Measurements from ENCODE around the gene BID.

The BID gene

DNA sequence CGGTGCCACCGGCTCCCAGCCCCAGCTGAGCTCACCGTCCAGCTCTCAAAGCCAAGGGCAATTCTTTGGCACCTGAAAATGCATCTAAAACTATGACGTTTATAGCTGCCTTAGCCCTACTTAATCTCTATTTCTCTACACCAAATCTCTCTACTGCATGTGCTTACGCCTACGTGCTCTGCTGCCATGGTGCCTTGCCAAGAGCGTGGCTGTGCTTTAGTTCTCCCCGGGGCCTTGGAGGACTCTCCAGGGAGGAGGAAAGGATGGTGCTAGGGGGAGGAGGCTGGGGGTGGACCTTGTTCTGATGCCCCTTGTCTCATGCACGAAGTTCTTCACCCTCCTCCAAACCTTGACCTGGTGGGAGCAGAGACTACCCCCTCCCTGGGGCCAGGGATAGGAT lies 9.0 kb upstream of the BID start:
- no peak for DNase-seq (ENCODE audit: low read depth)

DNA sequence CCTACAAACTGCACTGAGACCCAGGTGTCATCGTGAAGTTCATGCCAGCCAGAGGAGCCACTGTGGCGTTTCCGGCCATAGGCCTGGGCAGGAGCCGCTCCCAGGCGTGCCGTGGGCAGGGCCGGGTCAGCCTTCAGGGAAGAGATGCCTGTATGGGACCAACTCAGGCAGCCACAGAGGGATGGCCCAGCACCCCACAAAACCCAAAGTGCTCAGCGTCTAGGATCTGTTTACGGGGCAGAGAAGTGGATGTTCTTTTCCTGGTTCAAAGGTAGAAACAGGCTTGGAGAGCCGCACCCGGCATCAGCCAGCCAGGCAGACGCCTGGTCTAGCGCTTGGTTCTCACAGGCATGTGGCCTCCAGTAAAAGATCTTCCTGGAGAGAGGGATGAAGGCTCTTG lies 8.4 kb upstream of the BID start:
- DNase-seq (ENCODE audit: low read depth), result no peak

DNA sequence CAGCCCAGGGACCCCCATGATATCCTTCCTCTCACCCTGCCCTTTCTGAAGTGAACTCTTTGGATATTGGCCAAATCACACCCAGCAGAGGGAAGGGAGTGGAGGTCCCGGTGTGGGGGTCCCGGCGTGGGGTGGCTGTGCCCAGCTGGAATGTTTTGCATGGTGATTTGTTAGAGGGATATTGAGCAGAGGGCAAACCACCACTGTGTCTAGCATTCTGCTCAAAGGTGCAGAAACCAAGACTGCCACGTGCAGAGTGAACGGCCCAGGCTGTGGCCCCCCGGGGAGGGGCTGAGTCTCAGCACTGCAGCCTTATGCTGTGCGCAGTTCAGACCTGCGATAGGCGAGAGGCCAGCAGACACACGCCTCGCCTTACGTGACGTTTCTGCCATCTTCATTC lies 7.9 kb upstream of the BID start:
- DNase-seq (ENCODE audit: low read depth), result no peak

DNA sequence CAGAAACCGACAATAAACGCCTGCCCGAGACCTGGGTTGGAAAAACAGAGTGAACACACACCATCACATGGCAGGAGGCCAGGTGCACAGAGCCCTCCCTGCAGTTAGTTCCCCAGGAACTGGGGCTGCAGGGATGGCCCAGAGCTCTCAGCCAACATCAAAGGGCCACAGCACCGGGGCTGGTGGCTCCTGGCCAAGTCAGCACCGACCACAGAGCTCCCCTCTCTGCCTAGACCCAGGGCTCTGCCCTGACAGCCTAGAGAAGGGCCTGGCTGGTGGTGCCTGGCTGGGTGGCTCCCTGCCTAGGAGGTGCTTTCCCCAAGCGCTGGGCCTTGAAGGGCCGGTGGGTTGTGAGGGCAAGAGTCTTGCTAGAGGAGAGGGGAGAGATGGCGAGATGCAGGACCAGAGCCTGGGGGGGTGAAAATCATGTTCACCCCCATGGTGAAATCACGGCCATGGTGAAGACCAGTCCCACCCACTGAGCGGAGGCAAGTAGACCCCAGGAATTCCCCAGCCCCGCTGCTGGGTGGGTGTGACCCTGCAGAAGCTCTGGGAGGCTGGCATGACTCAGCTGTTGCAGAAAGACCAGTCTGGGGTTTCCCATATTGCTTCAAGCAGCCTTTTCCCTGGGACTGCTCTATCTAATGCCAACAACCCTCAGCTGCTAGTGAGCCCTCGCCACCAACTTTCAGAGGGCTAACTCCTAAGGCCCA lies 7.2 kb upstream of the BID start:
- DNase-seq (ENCODE audit: low read depth), result peak; percentile 62

DNA sequence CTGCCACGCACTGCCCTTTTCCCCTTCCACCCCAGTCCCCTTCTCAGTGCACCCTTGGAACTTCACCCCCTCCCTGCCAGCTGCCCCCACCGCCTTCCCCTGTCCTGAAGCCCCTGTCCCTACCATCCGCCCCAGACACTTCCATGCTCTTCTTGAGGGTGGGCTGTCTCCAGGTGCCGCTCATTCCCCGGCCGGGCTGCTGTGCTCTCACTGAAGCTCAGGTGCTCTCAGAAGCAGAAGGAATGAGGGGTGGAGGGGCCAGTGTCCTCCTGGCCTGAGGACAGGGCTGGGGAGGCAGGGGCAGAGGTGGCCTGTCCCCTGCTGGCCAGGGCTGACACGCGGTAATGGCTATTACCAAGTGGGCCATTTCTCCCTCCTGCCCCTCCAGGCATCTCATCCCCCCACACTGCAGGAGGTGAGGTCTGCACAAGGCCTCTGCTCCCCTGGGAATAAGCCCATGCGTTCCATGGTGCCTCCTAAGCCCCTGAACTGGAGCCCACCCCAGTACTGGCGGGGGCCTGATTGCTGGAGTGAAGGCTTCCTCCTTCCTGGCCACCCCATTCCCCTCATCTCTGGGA lies 6.6 kb upstream of the BID start:
- DNase-seq (ENCODE audit: low read depth), result no peak

DNA sequence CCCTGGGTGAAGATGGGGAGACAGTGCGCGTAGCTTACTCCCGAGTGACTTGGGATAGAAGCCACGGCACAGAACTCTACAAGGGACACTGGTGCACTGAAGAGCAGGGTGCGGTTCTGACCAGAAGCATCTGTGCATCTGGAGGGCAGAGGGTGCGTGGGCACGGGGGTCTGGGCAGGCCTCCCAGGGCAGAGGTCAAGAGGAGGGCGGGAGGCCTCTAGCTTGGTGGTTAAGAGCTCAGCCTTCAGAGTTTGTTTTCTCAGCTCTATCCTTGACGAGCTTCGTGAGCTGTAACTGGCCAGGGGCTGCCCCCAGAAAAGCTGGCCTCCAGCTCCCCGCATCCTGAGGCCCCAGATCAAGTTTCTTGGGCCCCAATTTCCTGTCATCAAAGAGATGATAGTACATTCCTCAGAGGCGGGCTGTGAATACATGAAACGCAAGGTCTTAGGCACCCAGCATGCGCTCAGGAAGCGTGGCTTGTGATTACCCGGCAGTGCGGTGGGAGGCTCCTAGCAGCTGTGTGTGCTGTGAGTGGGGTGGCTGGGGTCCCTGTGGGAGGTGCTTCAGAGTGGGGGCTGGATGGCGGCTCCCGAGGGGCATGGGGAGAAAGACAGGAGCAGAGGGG lies 6.0 kb upstream of the BID start:
- DNase-seq (ENCODE audit: low read depth), result no peak

DNA sequence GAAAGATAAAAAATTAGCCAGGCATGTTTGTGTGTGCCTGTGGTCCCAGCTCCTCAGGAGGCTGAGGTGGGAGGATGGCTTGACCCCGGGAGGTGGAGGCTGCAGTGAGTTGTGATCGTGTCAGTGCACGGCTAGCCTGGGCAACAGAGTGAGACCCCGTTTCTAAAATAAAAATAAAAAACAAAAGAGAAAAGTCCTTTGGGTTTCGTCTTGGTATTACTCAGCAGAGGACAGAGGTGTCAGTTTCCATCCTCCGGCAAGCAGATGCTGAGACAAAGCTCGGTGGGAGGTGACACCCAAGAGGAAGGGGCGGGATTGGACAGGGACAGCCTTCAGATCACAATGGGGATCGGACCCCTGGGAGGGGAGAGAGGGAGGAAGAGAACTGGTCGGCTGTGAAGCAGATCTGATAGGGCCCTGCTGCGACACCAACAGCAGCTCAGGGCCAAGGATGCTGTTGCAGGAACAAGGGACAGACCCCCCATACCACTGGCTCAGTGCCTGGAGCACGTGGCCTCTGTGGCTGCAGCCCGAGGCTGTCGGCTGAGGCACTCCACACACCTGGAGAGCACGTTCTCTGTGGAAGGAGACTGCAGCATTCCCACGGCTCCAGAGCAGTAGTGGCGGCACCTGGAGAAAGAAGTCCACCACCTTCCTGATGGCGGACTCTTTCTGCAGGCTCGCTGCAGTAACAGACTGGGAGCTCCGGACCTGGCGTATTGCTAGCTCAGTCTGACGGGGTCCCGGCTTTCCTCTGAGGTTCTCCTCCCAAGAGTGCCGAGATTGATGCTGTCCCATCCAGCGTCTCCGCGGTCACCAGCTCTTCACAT lies 5.2 kb upstream of the BID start:
- no peak for DNase-seq (ENCODE audit: low read depth)

DNA sequence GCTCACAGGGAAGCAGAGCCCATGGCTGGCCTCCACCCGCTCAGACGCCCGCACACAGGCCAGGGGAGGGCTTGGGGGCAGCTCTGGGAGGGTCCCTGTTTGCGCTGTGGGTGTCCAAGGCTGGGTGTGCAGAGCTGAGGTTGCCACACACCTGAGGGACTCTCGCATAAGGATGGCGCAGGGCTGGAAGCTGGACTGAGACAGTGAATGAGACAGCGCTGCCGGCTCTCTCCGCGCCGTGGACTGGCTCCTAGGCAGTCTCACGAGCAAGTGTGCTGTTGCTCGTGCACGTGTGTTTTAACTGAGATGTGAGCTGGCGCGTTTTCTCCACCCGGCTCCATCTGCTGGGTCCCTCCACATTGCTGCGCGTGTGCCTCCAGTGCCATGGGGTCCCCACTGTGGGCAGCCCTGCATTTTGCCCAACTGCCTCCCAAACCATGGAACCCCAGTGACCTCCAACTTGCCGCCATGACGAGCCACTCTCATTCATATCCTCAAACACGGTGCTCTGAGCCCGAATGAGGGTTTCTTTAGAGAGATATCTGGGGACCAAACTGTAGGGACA lies 4.2 kb upstream of the BID start:
- no peak for DNase-seq (ENCODE audit: low read depth)

DNA sequence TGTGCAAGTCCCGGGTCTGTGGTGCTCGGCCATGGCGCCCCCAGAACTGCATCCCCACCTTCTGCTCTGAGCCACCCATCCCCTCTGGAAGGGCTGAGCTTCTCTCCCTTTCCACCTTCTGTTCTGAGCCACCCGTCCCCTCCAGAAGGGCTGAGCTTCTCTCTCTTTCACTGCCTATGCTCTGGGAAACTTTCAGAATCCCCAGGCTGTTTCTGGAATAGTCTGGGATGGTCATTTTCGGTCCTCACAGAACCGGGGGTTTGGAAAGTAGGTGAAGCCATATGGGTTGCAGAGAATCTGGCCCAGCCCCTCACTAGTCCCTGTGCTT lies 3.4 kb upstream of the BID start:
- no peak for DNase-seq (ENCODE audit: low read depth)

DNA sequence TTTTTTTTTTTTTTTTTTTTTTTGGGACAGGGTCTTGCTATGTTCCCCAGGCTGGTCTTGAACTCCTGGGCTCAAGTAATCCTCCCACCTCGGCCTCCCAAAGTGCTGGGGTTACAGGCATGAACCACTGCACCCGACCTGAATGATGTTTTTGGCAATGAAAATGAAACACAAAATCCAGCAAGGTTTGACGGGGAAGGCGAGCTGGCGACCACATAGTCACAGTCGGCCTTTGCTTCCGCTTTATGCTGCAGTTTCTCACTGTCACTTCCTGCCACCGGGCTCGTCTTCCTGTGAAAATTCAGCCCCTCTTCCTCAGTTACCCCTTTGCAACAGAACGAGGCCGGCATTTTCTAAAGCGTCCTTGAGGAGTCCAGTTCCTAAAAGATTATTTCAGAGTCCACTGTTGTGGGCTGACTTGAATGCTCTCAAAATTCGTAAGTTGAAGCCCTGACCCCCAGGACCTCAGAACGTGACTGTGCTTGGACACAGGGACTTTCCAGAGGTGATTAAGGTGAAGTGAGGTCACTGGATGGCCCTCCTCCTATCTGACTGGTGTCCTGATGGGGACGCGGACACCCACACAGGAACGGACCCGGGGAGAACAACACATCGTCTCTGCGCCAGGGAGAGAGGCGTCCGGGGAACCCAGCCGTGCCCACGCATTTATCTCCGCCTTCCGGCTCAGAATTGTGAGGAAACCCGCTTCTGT lies 2.9 kb upstream of the BID start:
- DNase-seq (ENCODE audit: low read depth), result peak; percentile 58

DNA sequence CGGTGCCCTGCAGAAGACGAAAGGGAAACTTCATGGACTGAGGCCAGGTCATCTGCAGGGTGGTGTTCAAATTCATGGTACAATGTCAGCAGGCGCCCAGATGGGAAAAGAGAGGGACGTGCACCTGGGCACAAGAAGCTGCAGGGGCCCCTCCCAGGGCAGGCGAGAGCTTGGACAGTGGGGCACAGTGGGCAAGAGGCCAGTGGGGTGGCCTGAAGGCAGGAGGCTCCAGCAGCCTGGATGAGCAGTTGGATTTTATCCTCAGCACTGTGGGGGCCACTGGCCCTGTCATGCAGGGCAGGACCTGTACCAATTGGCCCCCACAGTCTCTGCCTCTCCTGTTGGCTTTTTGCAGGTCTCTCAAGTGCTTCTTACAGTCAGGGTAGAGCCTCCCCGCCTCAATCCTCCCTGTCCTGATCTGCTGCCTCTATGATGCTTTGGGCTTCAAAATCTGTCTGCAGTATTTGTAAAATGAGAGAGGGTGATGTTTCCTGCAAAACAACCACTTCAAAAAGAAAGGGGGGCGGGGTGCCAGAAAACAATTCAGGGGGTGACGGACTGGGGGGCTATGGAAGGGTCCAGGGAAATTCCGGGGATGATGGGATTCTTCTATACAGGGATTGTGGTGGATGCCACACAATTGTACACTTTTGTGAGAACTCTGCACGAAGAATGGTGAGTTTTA lies 1.7 kb upstream of the BID start:
- no peak for DNase-seq (ENCODE audit: low read depth)

DNA sequence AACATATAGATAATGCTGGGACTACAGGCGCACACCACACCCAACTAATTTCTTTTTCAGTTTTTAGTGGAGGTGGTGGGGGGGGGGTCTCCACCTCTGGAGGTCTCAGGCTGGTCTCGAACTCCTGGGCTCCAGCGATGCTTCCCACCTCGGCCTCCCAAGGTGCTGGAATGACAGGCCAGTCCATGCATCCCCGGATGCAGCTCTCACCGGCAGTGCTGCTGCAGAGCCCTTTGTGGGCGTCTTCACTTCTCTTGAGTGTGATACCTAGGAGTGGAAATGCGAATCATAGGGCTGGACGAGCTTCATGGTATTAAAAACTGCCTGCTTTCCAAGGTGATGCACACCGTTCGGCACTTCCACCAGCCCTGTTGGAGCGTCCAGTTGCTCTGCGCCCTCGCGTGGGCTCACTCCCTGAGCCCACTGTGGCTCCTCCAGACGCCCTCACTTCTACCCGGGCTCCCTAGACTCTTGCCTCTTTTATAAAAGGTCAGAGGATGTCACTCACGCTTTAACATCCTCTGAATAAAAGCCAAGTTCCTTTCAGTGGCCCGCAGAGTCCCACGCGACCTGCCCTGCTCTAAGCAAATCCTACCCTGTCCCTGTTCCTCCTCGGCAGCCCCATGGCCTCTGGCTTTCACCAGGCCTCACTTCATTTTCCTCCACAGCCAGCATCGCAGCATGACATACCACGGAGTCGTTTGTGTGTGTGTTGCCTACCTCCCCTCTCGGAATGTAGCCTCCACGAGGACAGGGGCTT lies 837 bp upstream of the BID start:
- DNase-seq (ENCODE audit: low read depth), result no peak

DNA sequence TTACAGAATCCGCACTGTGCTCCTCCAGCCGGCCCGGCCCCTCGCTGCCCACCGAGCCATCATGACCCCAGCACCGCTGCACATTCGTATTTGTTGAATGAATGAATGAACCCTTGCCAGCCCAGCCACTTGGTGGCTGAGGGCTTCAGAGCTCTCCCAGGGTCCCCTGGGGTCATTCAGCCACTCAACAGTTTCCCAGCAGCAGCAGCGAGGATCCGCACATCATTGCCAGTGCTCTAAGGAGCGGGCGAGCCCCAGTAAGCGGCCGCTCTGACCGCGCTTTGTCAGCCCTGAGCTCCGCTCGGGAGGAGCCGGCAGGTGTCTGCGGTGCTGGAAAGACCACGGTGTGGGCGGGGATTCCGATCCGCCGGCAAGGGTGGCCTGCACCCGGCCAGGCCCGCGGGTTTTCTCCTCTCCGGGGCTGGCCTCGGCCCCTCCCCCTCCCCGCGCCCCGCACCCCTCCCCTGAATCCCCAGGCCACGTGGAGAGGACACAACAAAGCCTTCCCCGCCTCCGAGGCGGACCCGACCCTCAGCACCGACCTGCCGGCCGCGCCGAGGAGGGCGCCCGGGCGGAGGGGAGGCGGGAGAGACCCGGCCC lies 563 bp downstream of the BID start:
- peak; percentile 59 for DNase-seq (ENCODE audit: low read depth)

DNA sequence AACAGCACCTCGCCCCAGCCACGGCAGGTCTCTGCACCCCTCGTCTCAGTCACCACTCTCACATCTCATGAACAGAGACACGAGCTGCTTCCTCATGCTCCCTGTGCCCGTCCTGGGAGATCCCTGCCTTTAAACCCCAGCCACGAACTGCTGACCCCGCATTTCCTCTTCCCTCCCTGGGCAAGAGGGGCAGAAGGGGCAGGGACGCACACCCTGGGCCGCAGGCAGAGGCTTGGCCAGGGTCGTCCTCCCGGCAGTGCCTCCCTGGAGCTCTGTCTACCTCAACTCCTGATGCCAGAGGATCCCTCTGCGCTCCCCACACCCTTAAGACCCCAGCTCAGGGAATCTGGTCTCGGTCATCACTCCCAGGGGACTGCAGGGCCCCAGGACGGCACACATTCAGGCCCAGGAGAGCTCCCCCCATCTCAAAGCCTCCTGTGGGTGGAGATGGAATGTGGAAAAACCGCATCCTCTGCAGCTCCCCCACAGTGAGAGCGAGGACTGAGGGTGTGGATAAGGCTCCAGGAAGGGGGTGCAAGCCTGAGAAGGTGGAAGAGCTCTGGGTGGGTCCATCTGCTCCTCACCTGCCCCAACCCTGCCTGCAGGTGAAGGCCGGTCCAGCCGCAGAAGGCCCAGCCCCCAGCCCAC lies 1.2 kb downstream of the BID start:
- no peak for DNase-seq (ENCODE audit: low read depth)

DNA sequence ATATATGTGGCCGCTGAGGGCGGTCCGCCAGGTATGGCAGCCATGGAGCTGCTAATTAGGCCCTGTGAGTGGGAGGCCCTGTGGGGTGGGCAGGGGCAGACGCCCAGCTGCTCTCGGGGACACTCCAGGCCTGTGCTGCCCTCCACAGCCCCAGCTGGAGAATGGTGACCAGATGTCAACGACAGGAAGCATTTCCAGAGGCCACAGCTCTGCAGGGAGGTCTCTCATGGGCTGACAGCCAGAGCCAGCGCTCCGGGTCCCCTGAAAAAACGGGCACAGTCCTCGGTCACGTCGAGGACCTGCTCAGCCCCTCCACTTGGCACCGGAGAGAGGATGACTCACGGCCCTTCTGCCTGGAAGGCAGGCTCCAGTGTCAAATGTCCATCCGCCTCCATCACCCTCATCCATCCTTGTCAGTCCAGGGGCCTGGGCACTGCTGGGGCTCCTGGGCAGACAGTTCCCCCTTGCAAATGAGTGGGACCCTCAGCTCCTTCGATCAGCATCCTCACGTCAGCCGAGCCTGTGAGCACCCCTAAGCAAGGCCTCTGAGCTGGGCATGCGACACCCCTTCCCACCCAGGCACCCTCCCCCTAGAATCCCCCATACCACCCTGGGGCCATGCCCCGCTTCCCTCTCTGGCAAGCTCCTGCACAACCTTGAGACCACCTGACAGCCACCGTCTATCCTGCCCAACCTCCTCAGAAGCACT lies 1.9 kb downstream of the BID start:
- DNase-seq (ENCODE audit: low read depth), result no peak

DNA sequence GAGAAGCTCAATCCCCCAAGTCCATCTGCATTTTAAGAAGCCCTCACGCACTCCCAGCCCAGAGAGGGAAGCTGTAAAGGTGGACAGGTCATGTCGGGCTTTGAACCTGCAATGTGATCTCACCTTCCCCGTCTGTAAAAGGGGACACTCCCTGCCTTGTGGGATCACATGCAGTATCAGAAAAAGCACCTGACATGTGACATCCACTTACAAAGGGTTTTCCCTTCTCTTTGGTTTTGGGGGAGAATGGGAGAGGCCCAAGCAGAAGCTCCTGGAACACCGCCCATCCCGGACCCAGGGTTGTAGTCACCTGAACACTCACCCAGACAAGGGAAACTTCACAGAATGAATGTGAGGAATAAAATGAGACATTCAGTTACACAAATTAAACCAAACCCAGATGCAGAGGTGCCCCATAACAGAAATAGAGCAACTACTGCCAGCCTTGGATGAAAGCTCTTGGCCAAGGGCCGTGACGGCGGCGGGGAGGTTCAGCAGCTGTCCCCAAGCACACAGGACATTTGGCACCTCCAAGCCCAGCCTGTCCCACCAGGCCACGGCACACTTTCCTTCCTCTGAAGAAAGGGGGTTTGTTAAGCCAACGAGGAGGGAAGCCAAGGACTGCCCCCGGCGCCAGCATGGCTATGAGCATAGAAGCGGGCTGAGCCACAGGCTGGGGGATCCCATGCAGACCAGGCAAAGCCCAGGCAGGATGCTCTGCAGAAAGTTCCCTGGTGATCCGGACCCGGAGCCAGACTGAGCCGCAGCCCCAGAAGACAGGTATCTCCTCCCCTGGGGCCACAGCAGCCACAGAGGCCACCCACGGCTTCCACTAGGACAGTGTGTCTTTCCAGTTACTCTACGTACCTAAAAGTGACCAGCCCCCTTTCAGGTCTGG lies 3.8 kb downstream of the BID start:
- no peak for DNase-seq (ENCODE audit: low read depth)

DNA sequence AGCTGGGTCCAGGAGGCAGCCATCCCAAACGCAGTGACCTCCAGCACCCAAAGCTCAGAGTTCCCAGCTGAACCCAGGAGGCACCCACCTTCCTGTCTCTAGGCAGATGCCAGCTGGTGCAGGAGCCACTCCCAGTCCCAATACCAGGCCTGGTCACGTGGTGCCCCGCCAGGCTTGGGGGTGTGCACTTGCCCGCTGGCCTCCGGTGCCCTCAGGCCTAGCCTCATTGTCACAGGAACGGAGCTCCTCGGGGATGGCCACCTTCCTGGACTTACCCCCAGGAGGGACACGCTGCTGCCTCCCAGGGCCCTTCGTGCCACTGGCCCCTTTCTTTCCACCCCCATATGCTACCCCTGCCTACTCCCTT lies 4.6 kb downstream of the BID start:
- no peak for DNase-seq (ENCODE audit: low read depth)
